IPS DF 4.7 (cell line): ENCODE data around the gene ELSPBP1.
"Not testable (repeated sequence)": the region's sequence is repeated elsewhere in the genome, so short reads cannot be mapped to it uniquely, and the experiment has no call there.

ENCODE experiments used
- DNase-seq: peaks from one replicate; pipeline ENCODE4 v3.0.0-alpha.2; 2013; ENCODE audit warnings: low spot score; ENCODE audit errors: extremely low read depth

ELSPBP1 gene

GRCh38 chr19:48041877-48042580 is 47.6 kb downstream of the ELSPBP1 start:
- DNase-seq = no peak

DNA sequence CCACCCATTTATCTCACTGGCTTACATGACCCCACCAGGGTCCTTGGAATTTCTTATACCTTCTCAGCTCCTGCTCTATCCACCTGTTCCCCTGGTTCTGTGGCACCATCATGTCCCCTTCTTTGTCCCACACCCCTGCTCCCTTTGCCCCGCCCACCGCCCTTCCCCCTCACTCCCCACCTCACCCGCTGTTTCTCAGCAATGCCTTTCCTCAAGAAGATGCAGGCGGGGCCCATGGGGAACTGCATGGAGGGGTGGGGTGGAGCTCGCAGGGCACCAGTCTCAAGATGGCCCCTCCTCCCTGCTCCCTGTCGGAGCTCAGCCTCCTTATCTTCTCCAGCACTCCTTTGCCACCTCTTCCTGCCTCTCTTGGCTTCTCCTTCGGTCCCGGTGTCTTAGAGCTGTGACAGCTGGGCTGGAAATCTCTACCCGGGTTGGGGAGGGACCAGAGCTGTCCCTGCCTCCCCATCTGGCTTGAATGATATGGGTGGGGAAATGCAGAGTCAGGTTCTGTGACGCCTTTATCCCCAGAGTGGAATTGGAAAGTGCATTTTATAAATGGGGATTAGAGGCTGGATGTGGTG is 49.3 kb downstream of the ELSPBP1 start, which contains the start of gene CABP5:
Gene CABP5 (minus strand): TSS at position 405 of the 584 bp plus-strand sequence. CDS start 157 bp downstream, at position 248.
- DNase-seq = no peak

DNA sequence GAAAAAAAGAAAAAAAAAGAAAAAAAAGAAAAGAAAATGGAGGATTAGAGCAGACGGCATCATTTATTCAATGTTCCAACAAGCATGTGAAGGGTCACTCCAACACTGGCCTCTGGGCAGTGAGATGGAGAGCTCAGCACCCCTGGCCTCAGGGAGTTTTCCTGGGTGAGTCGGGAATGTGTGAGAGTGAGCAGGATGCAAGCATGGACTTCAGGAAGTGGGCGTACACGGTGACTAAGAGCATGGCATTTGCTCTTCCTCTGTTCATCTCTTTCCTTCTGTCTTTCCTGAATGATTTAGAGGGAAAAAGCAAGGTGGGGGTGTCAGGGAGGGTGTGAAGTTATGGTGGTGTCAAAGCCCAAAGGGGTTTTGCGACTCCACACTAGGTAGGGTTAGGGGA is 50.1 kb downstream of the ELSPBP1 start:
- no peak for DNase-seq

DNA sequence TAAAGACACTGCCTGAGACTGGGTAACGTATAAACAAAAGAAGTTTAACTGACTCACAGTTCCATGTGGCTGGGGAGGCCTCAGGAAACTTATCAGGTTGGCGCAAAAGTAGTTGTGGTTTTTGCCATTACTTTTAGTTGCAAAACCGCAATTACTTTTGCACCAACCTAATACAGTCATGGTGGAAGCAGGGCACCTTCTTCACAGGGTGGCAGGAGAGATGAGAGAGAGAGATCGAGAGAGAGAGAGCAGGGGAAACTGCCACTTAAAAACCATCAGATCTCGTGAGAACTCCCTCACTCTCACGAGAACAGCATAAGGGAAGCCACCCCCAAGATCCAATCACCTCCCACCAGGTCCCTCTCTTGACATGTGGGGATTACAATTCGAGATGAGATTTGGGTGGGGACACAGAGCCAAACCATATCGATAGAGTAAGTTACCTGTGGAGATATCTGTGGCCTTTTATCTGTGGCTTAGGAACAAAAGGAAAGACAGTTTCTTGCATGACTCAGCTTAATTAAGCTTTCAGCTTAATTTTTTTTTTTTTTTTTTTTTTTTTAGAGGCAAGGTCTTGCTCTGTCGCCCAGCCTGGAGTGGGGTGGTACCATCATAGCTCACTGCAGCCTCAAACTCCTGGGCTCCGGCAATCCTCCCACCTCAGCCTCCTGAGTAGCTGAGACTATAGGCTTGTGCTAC is 57.1 kb downstream of the ELSPBP1 start:
- DNase-seq = no peak

DNA sequence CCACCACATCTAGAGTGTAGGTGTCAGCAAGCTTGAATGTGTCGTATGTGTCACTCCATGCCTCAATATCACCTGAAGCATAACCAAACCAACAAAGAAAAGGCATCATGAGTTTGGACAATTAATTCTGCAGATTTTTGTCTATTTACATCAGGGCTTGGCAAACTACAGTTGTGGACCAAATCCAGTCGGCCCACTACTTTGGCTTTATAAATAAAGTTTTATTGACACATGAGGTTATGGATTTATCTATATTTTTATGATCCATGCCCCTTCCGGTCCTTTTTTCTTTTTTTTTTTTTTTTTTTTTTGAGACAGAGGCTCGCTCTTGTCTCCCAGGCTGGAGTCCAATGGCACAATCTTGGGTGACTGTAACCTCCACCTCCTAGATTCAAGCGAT is 58.6 kb downstream of the ELSPBP1 start:
- no peak for DNase-seq

GRCh38 chr19:48053856-48054255 is 59.4 kb downstream of the ELSPBP1 start:
- no peak for DNase-seq

DNA sequence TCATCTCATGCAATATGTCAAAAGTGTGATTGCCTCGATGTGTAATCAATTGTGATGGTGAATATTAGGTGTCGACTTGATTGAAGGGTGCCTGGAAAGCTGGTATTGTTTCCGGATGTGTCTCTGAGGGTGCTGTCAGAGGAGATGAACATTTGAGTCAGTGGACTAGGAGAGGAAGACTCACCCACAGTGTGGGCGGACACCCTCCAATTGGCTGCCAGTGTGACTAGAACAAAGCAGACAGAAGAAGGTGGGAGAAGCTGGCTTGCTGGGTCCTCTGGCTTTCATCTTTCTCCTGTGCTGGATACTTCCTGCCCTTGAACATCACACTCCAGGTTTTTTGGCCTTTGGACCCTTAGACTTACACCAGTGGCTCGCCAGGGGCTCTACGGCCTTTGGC is 64.9 kb downstream of the ELSPBP1 start:
- no peak for DNase-seq

GRCh38 chr19:48060381-48060780 is 65.9 kb downstream of the ELSPBP1 start:
- no peak for DNase-seq

- DNase-seq = peak; percentile 56
Observed at GRCh38 chr19:48061401-48062344, 67.2 kb downstream of the ELSPBP1 start.

- peak; percentile 51 for DNase-seq
Observed at GRCh38 chr19:48064509-48064908, 70.1 kb downstream of the ELSPBP1 start.

DNA sequence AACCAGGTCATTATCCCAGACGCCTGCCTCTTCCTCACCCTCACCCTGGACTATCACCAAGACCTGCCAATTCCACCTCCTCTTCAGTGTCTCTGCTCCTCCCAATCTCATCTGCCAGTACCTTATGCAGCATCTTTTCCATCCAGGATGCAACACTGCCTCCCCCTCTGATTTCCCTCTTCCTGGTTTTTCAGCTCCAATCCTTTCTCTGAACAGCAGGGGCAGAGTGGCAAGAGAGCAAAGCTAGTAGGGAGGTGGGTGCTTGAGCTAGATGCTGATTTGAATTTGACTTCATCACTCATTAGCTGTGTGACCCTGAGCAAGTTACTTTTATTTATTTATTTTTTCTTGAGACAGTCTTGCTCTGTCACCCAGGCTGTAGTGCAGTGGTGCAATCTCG is 75.0 kb downstream of the ELSPBP1 start:
- no peak for DNase-seq

- DNase-seq = not testable (repeated sequence)
Observed at GRCh38 chr19:48070177-48070769, 75.8 kb downstream of the ELSPBP1 start.
